GM12873 (cell line): ENCODE measurements around the gene SDK1.

Experiments used
- CTCF ChIP-seq: IDR thresholded peaks from 2 replicates; pipeline ENCODE4 v1.5.1; 2012; ENCODE audit warnings: low read depth, mild to moderate bottlenecking, moderate library complexity, low read length, control low read depth; ENCODE audit not compliant: insufficient read depth; ENCODE audit errors: missing control alignments

SDK1 gene

GRCh38 chr7:4256286-4256685 is 955.2 kb downstream of the SDK1 start:
- TF ChIP-seq CTCF, result no peak

GRCh38 chr7:4257146-4258111 is 956.4 kb downstream of the SDK1 start:
- TF ChIP-seq CTCF, result no peak

GRCh38 chr7:4260867-4261600 is 960.0 kb downstream of the SDK1 start:
- no peak for TF ChIP-seq CTCF

- TF ChIP-seq CTCF, result no peak
Measured at GRCh38 chr7:4261601-4261960, 960.5 kb downstream of the SDK1 start.

GRCh38 chr7:4265066-4265465 is 964.0 kb downstream of the SDK1 start:
- no peak for TF ChIP-seq CTCF

GRCh38 chr7:4265676-4266075 is 964.6 kb downstream of the SDK1 start:
- no peak for TF ChIP-seq CTCF

- no peak for TF ChIP-seq CTCF
Measured at GRCh38 chr7:4266270-4267040, 965.4 kb downstream of the SDK1 start.
